GM18502 (cell line): ENCODE measurements around the gene RANBP10.
"Not testable (repeated sequence)": the region's sequence is repeated elsewhere in the genome, so short reads cannot be mapped to it uniquely, and the experiment has no call there.

Source experiments
- ATAC-seq: cut with Tn5 transposase; IDR thresholded peaks from one replicate; pipeline ENCODE4 v1.9.1; 2021; ENCODE audit warnings: mild to moderate bottlenecking; ENCODE audit not compliant: unreplicated experiment, poor library complexity

Gene RANBP10

GRCh38 chr16:67806428-67807147 lies at the start of gene RANBP10, which contains the start of gene TSNAXIP1:
Gene RANBP10 (minus strand): TSS chr16:67806560. CDS start chr16:67806536, 24 bp downstream.
Gene TSNAXIP1 (plus strand): TSS chr16:67806889. CDS start chr16:67807150, 261 bp downstream.
- peak; percentile 89 for ATAC-seq

GRCh38 chr16:67855789-67856188 lies 49.4 kb upstream of the RANBP10 start:
- no peak for ATAC-seq

GRCh38 chr16:67853670-67854069 lies 47.3 kb upstream of the RANBP10 start:
- no peak for ATAC-seq

DNA sequence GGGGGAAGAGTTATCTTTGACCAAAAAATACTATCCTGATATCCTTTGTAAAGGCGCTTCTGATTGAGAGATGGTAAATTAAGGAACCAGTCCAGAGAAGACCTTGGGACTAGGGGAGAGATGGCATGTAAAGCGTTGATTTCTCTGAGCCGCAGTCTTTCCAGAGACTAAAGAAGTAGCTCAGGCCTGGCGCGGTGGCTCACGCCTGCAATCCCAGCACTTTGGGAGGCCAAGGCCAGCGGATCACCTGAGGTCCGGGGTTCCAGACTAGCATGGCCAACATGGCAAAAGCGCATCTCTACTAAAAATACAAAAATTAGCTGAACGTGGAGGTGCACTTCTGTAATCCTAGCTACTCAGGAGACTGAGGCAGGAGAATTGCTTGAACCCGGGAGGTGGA lies 41.8 kb upstream of the RANBP10 start:
- ATAC-seq, result no peak

DNA sequence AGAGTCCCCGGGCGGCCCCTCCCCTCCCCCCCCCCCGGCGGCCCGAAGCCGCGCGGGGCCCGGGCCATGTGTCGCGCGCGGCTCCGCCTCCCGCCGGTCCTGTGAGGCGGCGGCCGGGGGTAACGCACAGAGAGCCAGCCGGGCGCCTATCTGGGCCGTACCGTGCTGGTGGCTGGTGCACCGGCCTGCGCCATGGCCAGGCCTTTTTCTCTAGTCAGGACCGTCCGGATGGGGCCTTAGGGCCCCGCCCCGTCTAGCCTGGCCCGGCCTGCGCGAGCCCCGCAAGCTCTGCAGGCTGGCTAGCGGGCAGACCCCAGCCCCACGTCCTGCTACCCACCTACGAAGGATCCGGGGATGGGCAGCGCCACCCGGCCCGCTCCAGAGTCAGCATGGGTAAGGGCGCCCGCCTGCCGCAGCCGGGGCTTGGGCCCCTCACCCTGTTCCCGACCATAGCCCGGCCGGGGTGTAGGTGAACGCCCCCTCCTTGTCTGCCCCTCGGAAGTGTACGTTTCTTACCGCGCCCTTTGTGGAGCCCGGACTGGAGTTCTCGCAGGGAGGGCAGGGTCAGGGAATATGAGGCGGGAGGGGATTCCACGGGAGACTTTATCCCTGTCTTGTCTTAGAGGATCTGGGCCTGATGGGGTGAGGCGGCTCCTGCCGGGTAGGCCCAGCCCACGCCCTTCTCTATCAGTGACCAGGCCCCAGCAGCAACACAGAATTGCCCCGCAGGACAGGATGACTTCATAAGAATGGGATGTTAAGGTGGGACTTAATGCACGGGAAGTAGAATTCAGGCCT lies 40.9 kb upstream of the RANBP10 start, which contains the start of gene CENPT:
TSS of gene CENPT (minus strand) at position 630 of the 798 bp plus-strand sequence. CDS start 13,834 bp downstream, outside the sequence.
- ATAC-seq, result peak; percentile 32

- ATAC-seq, result peak; percentile 61
Observed at GRCh38 chr16:67846320-67847063, 40.1 kb upstream of the RANBP10 start, which contains the start of gene NUTF2. Gene NUTF2 (plus strand): TSS chr16:67846933. CDS start chr16:67865131, 18,198 bp downstream.

DNA sequence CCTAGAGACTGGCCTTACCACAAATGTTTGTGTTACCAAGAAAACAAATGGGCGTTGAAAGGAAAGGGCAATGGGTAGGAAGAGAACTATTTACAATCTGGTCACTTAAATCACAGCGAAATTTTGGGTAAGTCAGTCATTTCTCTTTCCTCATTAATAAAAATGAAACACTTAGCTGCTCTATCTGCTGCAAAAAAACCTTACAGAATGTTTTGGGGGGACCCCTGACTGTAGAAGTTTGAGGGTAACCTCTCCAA lies 39.6 kb upstream of the RANBP10 start:
- no peak for ATAC-seq

- no peak for ATAC-seq
Observed at GRCh38 chr16:67845291-67846062, 39.1 kb upstream of the RANBP10 start.

GRCh38 chr16:67844497-67844896 lies 38.1 kb upstream of the RANBP10 start:
- no peak for ATAC-seq

GRCh38 chr16:67843343-67843765 lies 37.0 kb upstream of the RANBP10 start:
- ATAC-seq, result no peak

DNA sequence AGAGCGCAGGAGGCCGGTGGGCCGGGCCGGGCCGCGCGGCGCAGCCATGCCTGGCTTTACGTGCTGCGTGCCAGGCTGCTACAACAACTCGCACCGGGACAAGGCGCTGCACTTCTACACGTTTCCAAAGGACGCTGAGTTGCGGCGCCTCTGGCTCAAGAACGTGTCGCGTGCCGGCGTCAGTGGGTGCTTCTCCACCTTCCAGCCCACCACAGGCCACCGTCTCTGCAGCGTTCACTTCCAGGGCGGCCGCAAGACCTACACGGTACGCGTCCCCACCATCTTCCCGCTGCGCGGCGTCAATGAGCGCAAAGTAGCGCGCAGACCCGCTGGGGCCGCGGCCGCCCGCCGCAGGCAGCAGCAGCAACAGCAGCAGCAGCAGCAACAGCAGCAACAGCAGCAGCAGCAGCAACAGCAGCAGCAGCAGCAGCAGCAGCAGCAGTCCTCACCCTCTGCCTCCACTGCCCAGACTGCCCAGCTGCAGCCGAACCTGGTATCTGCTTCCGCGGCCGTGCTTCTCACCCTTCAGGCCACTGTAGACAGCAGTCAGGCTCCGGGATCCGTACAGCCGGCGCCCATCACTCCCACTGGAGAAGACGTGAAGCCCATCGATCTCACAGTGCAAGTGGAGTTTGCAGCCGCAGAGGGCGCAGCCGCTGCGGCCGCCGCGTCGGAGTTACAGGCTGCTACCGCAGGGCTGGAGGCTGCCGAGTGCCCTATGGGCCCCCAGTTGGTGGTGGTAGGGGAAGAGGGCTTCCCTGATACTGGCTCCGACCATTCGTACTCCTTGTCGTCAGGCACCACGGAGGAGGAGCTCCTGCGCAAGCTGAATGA lies 36.4 kb upstream of the RANBP10 start:
- peak; percentile 14 for ATAC-seq

DNA sequence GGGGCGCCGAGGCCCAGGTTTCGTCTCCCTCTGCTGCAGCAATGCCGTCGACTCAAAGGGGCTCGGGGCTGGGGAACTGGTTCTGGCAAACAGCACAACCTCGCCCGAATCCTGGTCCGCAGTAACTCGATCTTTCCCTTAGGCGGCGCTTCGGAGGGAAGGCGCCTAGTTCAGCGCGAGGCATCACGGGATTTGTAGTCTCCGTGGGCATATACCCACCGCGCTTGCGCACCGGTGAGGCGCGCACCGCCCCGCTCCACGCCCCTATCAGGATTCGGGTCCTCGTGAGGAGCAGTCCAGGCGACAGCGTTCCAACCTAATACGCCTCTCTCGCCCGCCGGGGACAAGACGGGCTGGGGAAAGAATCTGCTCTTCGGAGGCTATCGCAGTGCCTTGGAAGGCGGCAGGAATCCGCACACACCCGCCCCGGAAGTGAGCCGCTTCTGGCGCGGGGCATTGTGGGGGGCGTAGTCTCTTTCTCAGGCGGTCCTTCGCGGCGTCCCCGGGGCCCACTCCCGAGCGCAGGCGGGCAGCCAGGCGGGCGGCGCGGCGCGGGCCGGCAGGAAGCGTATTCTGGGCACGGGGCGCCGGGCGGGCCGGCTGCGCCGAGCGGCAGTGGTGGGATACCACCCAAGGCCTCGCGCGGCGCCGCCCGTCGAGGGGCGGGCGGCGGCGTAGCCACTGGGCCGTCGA lies 35.6 kb upstream of the RANBP10 start, which contains the start of gene THAP11:
TSS of gene THAP11 (plus strand) at position 505 of the 693 bp plus-strand sequence. CDS start 235 bp downstream, outside the sequence.
- peak; percentile 54 for ATAC-seq

- no peak for ATAC-seq
Observed at GRCh38 chr16:67841198-67841815, 34.9 kb upstream of the RANBP10 start.

- no peak for ATAC-seq
Observed at GRCh38 chr16:67837811-67838210, 31.5 kb upstream of the RANBP10 start.

DNA sequence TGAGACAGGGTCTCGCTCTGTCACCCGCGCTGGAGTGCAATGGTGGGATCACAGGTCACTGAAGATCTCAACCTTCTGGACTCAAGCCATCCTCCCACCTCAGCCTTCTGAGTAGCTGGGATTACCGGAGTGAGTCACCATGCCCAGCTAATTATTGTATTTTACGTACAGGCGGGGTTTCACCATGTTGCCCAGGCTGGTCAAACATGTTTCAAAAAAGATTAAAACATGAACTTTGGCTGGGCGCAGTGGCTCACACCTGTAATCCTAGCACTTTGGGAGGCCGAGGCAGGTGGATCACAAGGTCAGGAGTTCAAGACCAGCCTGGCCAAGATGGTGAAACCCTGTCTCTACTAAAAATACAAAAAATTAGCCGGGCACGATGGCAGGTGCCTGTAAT lies 30.8 kb upstream of the RANBP10 start:
- not testable (repeated sequence) for ATAC-seq

DNA sequence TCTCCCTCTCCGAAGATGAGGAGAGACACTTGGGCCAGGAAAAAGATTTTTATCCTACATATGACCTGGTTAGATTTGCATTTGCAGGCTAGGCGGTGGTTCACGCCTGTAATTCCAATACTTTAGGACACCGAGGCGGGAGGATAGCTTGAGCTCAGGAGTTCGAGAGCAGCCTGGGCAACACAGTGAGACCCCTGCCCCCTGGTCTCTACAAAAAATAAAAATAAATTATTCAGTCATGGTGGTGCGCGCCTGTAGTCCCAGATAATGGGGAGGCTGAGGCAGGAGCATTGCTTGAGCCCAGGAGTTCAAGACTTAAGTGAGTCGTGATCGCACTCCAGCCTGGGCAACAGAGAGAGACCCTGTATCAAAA lies 27.9 kb upstream of the RANBP10 start:
- ATAC-seq, result no peak

GRCh38 chr16:67833415-67834241 lies 27.3 kb upstream of the RANBP10 start:
- ATAC-seq, result peak; percentile 96
